Measurements from ENCODE around the gene SPANXC. TPM values are rescaled to one million over a fixed set of nuclear protein-coding genes. Genes with fewer than 3 reads are reported as not detected.
"Not testable (repeated sequence)": the region's sequence is repeated elsewhere in the genome, so short reads cannot be mapped to it uniquely, and the experiment has no call there.

The SPANXC gene
- not detected in 2 replicates for total RNA-seq (2014; rRNA removed)
- not detected for Bru-seq, nascent RNA
- not detected for BruChase-seq, experiment 1, labeled RNA remaining after a 6-hour chase
- not detected for BruChase-seq, experiment 2, labeled RNA remaining after a 2-hour chase
- long read RNA-seq, result 0 reads

GRCh38 chrX:141242417-141242816 lies at the start of gene SPANXC:
TSS of gene SPANXC (minus strand) at chrX:141242517. CDS start at chrX:141242457, 60 bp downstream.
- H3K27ac ChIP-seq (ENCODE audit: low read length); ATAC-seq; DNase-seq; H3K36me3 ChIP-seq (ENCODE audit: low read depth, low read length); H3K4me3 ChIP-seq (ENCODE audit: low read length); BruUV-seq (replicated peaks); H4K20me1 ChIP-seq (ENCODE audit: low read length); CTCF ChIA-PET; POLR2A ChIA-PET (ENCODE audit: unreplicated experiment); H3K79me2 ChIP-seq (ENCODE audit: low read length); H3K9me3 ChIP-seq (ENCODE audit: low read length); intact Hi-C loops (cut with micrococcal nuclease); H3K9ac ChIP-seq (ENCODE audit: low read length); H2AFZ ChIP-seq (ENCODE audit: low read length); H3K27me3 ChIP-seq (ENCODE audit: low read length); H3K4me2 ChIP-seq (ENCODE audit: low read length); H3F3A ChIP-seq (ENCODE audit: low read length, unreplicated experiment); H3K9me2 ChIP-seq (replicated peaks; ENCODE audit: low read length); H3K4me1 ChIP-seq (ENCODE audit: insufficient read depth, low read length): not testable (repeated sequence)

- ChIA-PET POLR2A (ENCODE audit: unreplicated experiment) (no interaction called here), CTCF (no interaction called here)
- H3K9me2 ChIP-seq (replicated peaks; ENCODE audit: low read length), result no peaks in the 10 kb centered on the region
- H3K4me3 ChIP-seq (ENCODE audit: low read length), result no peak overlapping the region
- H3K9ac ChIP-seq (ENCODE audit: low read length), result no peak overlapping the region
- no peaks in the 10 kb centered on the region for H3K27me3 ChIP-seq (ENCODE audit: low read length)
- no peaks in the 10 kb centered on the region for H3F3A ChIP-seq (ENCODE audit: low read length, unreplicated experiment)
- H4K20me1 ChIP-seq (ENCODE audit: low read length), result no peaks in the 10 kb centered on the region
- H3K4me2 ChIP-seq (ENCODE audit: low read length), result no peak overlapping the region
- TF ChIP-seq EZH2 (IDR thresholded peaks at IDR 0.05; ENCODE audit: low read length, unreplicated experiment), result no peak
- no peak for TF ChIP-seq EZH2phosphoT487 (IDR thresholded peaks at IDR 0.05; ENCODE audit: borderline replicate concordance, low read length)
- no peak for TF ChIP-seq CTCF (conservative IDR thresholded peaks at IDR 0.05; ENCODE audit: low read depth, low read length)
- no peak for DNase-seq
- intact Hi-C loops (cut with micrococcal nuclease), result loop anchor here (10.0 kb wide), 1 partner anchor 365 kb away; no protein-coding TSS in a partner anchor
- ATAC-seq, result no peak
- no peaks in the 10 kb centered on the region for H3K79me2 ChIP-seq (ENCODE audit: low read length)
- no peak overlapping the region for H3K27ac ChIP-seq (ENCODE audit: low read length)
- BruUV-seq (replicated peaks), result no TSS peak
- no peaks in the 10 kb centered on the region for H3K9me3 ChIP-seq (ENCODE audit: low read length)
- H3K36me3 ChIP-seq (ENCODE audit: low read depth, low read length), result no peaks in the 10 kb centered on the region
- H2AFZ ChIP-seq (ENCODE audit: low read length), result no peak overlapping the region
- no peaks in the 10 kb centered on the region for H3K4me1 ChIP-seq (ENCODE audit: insufficient read depth, low read length)
Observed at GRCh38 chrX:141279476-141279875, 37.2 kb upstream of the SPANXC start.

- TF ChIP-seq EZH2 (IDR thresholded peaks at IDR 0.05; ENCODE audit: low read length, unreplicated experiment), result no peak
- TF ChIP-seq EZH2phosphoT487 (IDR thresholded peaks at IDR 0.05; ENCODE audit: borderline replicate concordance, low read length), result no peak
- peak; percentile 82 for TF ChIP-seq CTCF (conservative IDR thresholded peaks at IDR 0.05; ENCODE audit: low read depth, low read length)
- Histone ChIP-seq H3K36me3 (ENCODE audit: low read depth, low read length) (no peaks in the 10 kb centered on the region), H3K79me2 (ENCODE audit: low read length) (no peaks in the 10 kb centered on the region), H3K27ac (ENCODE audit: low read length) (no peak overlapping the region), H3K9me2 (replicated peaks; ENCODE audit: low read length) (no peaks in the 10 kb centered on the region), H3K4me3 (ENCODE audit: low read length) (no peak overlapping the region), H3K4me2 (ENCODE audit: low read length) (no peak overlapping the region), H3K9me3 (ENCODE audit: low read length) (no peaks in the 10 kb centered on the region), H4K20me1 (ENCODE audit: low read length) (no peaks in the 10 kb centered on the region), H3K27me3 (ENCODE audit: low read length) (no peaks in the 10 kb centered on the region), H3K4me1 (ENCODE audit: insufficient read depth, low read length) (no peaks in the 10 kb centered on the region), H3F3A (ENCODE audit: low read length, unreplicated experiment) (no peaks in the 10 kb centered on the region), H2AFZ (ENCODE audit: low read length) (no peak overlapping the region), H3K9ac (ENCODE audit: low read length) (no peak overlapping the region)
- DNase-seq (peak; percentile 54), ATAC-seq (peak; percentile 42; the same call in 1 of the 2 replicates)
- intact Hi-C loops (cut with micrococcal nuclease), result loop anchor here (10.0 kb wide), 1 partner anchor 364 kb away; no protein-coding TSS in a partner anchor
- no TSS peak for BruUV-seq (replicated peaks)
- POLR2A ChIA-PET (ENCODE audit: unreplicated experiment), result no interaction called here
- CTCF ChIA-PET, result no interaction called here
Observed at GRCh38 chrX:141278306-141278705, 36.0 kb upstream of the SPANXC start.

Data from PC-3 (cell line).